ENCODE data around the gene DTHD1.

The DTHD1 gene

GRCh38 chr4:36348403-36348938 is 67.1 kb downstream of the DTHD1 start:
- no peak for DNase-seq (ENCODE audit: low spot score)

- DNase-seq (ENCODE audit: low spot score), result no peak
Measured at GRCh38 chr4:36349938-36350549, 68.6 kb downstream of the DTHD1 start.

GRCh38 chr4:36351082-36351666 is 69.8 kb downstream of the DTHD1 start:
- peak; percentile 90 for DNase-seq (ENCODE audit: low spot score)

- no peak for DNase-seq (ENCODE audit: low spot score)
Measured at GRCh38 chr4:36353998-36354397, 72.6 kb downstream of the DTHD1 start.

- no peak for DNase-seq (ENCODE audit: low spot score)
Measured at GRCh38 chr4:36358173-36358572, 76.8 kb downstream of the DTHD1 start.

GRCh38 chr4:36360755-36361154 is 79.3 kb downstream of the DTHD1 start:
- no peak for DNase-seq (ENCODE audit: low spot score)

GRCh38 chr4:36363024-36363423 is 81.6 kb downstream of the DTHD1 start:
- DNase-seq (ENCODE audit: low spot score), result no peak

GRCh38 chr4:36374836-36375511 is 93.6 kb downstream of the DTHD1 start:
- DNase-seq (ENCODE audit: low spot score), result no peak

- DNase-seq (ENCODE audit: low spot score), result peak; percentile 31
Measured at GRCh38 chr4:36385951-36386571, 104.6 kb downstream of the DTHD1 start.

- DNase-seq (ENCODE audit: low spot score), result peak; percentile 39
Measured at GRCh38 chr4:36386691-36387090, 105.3 kb downstream of the DTHD1 start.

- no peak for DNase-seq (ENCODE audit: low spot score)
Measured at GRCh38 chr4:36388710-36389109, 107.3 kb downstream of the DTHD1 start.

- no peak for DNase-seq (ENCODE audit: low spot score)
Measured at GRCh38 chr4:36391411-36391810, 110.0 kb downstream of the DTHD1 start.

- no peak for DNase-seq (ENCODE audit: low spot score)
Measured at GRCh38 chr4:36392024-36392423, 110.6 kb downstream of the DTHD1 start.

GRCh38 chr4:36392916-36393315 is 111.5 kb downstream of the DTHD1 start:
- no peak for DNase-seq (ENCODE audit: low spot score)

Measured in globus pallidus (tissue), 1 donor.